ENCODE data around the gene TMEM139.
A peak's percentile ranks its signal among the peaks of the same experiment; 100 is the strongest.

TMEM139 gene

DNA sequence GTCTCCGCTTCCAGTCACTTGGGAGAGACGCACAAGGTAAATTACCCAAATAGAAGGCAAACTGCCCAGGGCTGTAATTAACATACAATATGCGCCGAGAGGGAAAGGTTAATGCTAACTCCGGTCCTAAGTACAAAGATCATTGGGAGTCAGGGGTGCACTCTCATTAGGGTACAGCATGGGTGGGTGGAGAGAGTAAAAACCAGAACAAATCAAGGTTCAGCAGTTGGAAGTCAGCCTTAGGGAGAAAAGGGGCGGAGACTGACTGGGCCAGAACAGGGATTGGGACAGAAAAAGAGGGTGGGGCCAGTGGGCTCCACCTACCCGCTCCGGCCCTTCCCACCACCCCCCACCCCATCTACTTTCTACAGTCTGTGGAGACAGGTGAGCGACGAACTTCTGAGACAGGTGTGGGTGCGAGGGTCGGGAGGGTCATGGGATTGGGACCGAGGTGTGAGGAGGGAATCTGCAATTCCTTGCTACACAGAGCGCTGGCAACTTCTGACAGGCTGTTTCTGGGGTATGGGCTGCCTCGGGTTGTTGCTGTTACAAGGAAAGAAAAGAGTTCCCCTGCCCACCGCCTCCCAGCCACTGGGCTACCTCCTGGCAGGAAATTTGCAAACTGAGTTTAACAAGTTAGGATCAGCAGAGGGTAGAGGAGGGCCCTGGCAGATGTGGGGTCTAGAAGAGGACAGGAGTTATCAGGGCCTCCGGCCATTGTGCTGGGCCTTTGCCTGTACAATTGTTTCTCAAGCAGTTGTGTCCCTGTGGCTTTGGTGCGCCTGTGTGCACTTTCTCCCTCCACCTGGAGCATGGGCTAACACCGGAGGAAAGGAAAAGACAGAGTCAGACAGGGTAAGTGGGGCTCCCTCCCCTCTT, at the start of gene TMEM139:
Gene TMEM139 (plus strand): TSS at position 368 of the 879 bp plus-strand sequence. CDS start 1,000 bp downstream, outside the sequence.
- no peak for DNase-seq

DNA sequence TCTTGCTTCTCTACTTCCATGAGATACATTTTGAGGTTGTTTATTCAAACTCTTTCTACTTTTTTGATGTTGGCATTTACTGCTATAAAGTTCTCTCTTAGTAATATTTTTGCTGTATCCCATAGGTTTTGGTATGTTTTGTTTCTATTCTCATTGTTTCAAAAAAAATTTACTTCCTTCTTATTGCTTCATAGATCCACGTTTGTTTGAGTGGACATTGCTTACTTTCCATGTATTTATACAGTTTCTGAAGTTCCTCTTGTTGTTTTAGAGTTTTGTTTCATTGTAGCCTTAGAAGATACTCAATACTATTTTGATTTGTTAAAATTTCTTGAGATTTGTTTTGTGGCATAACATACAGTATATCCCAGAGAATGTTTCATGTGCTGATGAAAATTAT, 49.2 kb upstream of the TMEM139 start:
- no peak for DNase-seq

DNA sequence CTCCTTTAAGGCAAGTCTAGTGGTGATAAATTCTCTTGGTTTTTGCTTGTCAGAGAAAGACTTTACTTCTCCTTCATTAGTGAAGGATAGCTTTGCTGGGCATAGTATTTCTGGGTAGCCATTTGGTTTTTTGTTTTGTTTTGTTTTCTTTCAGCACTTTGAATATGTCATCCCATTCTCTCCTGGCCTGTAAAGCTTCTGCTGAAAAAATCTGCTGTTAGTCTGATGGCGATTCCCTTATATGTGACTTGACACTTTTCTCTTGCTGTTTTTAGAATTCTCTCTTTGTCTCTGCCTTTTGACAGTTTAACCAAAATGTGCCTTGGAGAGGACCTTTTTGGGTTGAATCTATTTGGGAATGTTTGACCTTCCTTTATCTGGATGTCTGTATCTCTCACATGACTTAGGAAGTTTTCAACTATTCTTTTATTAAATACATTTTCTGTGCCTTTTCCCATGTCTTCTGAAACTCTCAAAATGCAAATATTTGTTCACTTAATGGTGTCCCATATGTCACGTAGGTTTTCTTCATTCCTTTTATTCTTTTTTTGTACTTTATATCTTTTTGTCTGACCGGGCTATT, 48.3 kb upstream of the TMEM139 start:
- DNase-seq = no peak

DNA sequence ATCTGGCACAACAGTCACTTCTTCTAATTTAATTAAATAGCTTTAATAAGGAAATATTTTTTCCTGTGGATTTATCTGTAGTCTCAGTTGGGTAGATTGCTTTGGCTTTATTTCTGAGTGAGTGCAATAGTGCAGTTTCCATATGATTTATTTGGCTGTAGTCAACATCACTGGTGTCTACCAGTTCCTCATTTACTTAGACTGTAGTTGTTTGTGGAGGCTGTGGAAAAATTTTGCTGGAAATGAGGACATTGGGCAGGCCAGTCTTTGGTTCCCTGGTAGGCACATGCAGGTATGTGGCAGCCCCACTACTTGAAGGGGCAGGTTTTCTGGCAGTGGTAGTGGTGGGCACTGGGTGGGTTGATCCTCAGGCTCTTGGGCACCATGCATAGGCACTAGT, 47.4 kb upstream of the TMEM139 start:
- no peak for DNase-seq

DNA sequence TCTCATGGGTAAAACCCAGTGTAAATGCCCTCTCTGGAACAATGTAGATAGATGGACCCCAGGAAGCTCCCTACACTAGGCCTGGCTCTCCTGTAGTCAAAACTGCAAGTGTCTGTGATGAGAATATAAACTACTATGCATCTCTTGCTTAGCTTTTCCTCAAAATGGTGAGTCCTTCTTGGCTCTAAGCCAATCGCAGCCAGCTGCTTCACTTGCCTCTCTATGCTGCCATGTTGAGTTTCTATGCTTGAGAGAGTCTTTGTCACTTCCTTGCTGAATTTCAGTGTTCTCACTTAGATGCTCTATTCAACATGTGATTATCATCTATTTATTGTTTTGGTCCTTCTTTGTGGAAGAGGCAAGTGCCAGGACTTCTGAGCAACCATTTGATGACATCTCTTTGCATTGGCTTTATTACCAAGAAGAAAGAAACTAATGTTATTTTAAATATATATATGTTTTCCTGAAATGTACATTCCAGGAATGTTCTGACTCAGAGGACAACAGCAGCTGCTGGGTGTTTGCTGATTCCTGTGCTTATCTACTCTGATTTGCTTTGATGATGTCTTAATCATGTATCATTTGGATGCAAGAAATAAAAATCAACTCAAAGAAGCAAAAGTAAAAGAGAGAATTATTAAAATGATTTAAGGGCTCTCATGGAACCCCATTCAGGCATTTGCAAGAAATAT, 46.3 kb upstream of the TMEM139 start:
- no peak for DNase-seq

DNA sequence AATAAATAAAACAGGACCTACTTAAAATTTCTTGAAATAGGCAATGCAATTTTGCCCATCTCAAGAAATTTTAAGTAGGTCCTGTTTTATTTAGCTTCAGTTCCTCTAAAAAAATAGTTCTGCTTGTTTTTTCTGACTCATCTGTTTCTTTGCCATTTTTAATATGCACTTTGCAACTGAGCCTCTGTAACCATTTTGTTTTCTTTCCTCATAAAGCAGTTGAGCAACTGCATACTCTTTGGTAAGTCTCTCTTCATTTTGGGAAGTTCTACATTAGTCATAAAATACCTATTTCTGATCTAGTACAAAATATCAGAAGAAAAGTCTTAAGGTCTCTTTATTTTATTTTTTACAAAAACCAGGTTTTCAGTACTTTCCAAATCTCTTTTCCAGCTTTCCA, 44.9 kb upstream of the TMEM139 start:
- no peak for DNase-seq

DNA sequence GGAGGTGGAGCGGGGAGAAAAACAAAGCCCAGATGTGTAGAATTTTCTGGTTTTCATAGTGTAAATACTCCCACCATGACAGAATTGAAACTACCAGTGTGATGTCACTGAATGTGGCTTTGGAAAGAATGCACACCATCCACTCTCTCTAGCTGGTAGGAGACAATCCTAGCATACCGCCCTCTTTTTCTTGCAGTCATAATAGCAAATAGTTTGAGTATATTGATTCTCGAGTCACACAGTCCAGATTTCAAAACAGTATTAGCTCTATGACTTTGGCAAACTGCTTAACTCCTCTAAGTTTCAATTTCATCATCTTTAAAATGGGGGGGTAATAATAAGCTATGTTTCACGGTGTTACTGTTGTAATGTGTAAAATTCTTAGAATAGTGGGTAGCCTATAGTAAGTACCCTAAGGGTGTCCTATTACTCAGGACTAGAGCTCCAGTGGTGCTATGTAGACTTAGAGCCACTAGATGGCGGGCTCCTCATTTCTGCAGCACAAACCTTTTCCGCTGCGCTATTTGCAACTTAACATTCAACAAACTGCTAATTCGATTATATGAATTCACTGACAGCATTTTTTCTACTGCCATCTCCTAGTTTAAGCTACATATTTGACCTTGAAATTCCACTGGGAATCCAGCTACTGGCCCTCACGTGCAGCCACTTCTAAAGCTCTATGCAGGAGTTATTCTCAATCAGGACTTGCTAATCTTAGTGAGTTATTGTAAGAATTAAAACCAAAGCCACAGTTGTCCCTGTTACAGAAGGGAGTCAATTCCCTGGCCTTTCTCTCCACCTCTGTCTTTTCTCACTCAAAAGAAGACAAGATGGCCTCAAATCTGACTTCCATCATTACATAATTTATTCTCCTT, 44.2 kb upstream of the TMEM139 start:
- DNase-seq = peak; percentile 63

DNA sequence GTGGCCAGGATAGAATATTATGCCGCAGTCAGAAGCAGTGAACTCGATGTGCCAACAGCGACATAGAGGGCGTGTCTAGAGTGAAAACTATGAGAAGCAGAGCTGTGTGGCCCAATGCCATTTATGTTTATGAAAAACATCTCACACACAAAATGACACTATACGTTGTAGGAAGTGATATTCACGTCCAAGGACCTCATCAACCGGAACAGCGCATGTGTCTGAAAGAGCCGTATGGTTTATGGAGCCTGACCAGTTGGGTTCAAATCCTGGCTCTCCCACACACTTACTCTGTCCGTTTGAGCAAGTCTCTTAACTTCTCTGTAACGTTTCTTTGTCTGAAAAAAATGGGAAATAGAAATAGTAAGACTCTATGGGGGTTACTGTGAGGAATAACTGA, 42.5 kb upstream of the TMEM139 start:
- DNase-seq = no peak

DNA sequence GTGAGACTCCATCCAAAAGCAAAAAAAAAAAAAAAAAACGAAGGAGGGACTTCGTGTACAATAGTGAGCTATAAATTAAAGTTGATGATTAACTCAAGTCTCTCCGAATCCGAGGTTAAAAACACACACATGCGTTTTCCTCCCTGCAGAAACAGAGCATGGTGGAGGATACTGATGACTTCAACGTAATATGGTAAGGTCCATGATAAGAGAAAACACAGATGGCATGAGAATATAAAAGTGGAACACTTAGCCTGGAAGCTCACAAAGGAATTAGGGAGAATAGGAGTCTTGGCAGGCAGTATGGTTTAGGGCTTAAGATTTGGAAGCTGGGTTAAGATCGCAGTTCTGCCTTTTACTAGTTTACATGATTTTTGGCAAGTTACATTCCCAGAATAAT, 41.6 kb upstream of the TMEM139 start:
- DNase-seq = no peak

DNA sequence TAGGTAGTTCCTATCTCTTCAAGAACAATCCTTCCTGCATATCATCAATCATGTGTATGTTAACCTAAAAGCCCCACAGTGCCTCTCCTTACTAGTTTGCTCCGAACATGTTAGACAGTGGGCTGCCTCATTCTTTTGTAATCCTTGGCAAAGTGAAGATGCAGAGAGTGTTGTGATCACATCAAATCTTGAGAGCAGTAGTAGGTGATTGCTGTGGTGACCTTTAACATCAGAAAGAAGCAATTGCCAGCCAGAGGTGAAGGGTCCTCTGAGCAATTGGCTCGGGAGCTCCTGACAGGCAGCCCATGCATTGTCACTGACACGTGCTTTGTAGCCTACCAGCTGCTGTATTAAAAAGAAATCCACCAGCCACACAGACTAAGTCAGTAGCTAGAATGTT, 41.1 kb upstream of the TMEM139 start:
- DNase-seq = no peak

DNA sequence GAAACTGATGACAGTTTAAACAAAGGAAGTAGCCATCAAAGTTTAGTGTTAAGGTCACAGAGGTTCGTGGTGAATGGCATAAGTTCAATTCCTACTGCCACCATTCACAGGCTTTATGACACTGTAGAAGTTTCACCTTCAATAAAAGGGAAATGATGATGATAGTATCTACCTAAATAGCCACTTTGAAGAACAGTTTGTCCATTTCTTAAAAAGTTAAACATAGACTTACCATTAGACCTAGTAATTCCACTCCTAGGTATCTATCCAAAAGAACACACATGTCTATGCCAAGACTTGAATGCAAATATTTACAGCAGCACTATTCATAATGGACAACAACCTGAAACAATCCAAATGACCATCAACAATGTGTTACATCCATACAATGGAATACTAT, 40.4 kb upstream of the TMEM139 start:
- DNase-seq = no peak

DNA sequence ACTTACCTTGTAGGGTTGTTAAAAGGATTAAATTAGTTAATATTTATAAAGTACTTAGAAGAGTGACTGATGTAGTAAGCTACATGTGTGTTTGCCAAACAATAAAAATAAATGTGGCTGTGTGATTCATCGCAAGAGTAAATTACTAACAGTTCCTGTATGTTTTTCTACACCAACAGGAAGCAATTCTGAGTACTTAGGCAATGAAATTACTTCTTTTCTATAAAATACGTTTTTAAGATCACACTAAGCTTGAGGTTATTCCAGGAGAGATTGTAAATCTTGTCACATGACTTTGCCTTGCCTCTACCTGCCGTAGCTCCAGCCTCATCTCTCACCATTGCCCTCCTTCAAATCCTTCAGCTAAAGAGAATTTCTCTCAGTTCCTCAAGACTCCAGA, 39.6 kb upstream of the TMEM139 start:
- no peak for DNase-seq

DNA sequence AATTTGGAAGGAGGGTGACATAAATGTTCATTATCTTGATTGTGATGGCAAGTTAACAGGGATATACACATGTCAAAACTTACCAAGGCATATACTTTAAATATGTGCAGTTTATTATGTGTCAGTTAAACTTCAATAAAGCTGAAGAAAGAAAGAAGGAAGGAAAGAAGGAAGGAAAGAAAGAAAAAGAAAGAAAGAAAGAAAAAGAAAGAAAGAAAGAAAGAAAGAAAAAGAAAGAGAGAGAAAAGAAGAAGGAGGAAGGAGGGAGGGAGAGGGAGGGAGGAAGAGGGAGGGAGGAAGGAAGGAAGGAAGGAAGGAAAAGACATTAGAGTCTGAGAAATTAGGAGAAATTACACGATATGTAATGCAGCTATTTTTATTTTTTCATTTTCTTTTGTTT, 37.4 kb upstream of the TMEM139 start:
- no peak for DNase-seq

DNA sequence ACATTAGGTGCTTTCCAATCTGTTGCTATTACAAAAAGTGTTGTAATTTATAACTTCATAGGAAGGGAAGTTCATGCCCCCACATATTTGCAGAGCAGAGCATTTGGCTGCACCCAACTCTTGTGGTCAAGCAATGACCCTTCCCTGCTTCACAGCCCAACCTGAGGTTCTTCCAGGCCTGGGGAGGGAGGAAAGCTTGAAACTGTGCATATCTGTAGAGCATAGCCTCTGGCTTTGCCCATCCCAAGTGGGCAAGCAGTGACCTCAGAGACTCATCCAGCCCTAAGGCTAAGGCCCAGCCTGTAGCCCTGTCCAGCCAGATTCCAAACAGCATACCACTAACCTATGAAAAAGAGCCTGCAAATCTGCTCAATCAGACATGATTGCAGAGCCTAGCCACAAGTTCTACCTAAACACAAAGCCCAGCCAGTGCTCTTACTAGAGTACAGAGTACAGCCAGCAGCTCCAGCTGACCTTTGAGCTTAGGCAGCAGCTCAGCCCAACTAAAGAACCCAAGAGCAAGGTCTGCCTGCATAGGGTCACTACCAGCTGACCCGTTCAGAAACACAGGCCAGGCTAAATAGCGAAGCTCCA, 35.9 kb upstream of the TMEM139 start:
- no peak for DNase-seq

DNA sequence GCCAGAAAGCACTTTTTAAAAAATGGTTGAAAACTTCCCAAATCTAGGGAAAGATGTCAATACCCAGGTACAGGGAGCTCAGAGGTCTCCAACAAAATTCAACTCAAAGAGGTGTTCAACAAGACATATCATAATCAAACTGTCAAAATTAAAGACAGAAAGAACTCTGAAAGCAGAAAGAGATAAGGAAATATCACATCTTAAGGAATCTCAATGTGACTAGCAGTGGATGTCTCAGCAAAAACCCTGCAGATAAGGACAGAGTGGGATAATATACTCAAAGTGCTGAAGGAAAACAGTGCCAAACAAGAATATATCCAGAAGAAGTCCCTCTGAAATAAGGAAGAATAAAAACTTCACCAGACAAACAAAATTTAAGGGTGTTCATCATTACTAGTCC, 34.6 kb upstream of the TMEM139 start:
- no peak for DNase-seq

DNA sequence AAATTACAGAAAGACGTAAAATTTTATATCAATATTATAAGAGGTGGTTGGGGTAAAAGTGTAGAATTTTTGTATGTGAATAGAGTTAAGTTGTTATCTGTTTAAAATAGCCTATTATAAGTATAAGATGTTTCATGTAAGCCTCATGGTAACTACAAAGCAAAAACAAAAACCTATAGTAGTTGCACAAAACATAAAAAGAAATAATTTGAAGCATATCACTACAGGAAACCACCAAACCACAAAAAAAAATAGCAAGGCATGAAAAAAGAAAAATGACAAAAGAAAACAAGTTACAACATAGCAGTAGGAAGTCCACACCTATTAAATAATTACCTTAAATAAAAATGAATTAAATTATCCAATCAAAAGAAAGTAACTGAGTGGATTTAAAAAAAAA, 33.9 kb upstream of the TMEM139 start:
- DNase-seq = no peak

DNA sequence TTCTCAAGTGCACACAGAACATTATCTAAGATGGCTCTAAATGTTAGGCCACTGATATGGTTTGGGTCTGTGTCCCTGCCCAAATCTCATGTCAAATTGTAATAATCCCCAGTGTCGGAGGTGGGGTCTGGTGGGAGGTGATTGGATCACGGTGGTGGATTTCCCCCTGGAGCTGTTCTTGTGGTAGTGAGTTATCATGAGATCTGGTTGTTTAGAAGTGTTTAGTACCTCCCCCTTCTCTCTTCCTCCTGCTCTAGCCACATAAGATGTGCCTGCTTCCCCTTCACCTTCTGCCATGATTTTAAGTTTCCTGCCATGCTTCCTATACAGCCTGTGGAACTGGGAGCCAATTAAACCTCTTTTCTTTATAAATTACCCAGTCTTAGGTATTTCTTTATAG, 32.8 kb upstream of the TMEM139 start:
- peak; percentile 14 for DNase-seq

DNA sequence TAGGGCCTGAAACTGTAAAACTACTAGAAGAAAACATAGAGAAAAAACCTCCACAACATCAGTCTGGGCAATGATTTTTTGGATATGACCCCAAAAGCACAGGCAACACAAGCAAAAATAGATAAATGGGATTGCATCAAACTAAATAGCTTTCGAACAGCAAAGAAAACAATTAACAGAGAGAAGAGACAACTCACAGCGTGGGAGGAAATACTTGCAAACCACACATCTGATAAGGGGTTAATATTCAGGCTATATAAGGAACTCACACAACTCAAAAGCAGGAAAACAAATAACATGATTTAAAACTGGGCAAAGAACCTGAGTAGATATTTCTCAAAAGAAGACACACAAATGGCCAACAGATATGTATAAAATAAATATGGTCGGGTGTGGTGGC, 29.2 kb upstream of the TMEM139 start:
- no peak for DNase-seq

DNA sequence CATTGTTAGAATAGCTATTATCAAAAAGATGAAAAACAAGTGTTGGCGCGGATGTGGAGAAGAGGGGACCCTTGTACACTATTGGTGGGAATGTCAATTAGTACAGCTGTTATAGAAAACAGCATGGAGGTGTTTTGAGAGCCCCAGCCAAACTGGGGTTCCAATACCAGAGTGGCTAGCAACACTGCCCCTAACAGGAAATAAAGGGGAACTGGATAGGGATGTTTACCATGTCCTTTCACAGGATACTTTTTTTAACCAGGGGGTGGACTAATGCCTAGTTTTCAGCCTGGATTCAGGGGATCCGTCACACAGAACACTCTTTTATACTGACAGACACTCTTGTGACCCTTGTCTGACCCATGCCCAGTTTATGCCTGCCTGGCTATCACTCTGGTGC, 28.4 kb upstream of the TMEM139 start:
- DNase-seq = no peak

DNA sequence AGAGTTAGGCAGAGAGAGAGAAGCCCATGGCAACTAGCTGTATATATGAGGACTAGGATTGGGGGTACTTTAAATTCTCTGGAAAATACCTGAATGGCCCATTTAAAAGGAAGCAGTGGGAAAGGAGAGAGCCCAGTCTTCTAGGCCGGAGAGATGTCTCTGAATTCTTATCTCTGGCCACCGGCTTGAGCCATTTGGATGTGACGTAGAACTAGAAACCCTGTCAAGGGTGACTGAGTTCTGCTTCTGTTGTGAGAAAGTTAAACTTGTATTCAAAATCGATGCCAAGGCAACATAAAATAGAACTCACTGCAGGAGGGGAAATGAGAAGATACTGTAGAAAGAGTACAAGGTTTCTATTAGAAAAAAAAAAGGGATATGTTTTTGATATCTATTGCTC, 27.8 kb upstream of the TMEM139 start:
- no peak for DNase-seq

DNA sequence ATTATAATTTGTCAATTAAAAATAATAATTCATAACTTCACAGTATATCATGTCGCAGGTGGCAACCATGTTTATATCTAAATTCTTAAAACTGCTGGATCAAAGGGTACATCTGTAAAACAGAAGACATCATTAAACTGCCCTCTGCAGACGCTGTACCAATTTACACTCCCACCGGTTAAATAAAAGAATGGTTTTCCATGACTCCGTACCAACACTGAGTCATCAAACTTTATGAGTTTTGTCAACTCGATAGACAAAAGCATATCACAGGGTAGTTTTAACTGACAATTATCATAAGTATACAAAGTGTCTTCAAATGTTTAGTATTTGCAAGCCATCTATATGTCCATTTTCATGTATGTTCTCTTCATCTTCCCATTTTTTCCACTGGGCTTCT, 27.3 kb upstream of the TMEM139 start:
- DNase-seq = no peak

DNA sequence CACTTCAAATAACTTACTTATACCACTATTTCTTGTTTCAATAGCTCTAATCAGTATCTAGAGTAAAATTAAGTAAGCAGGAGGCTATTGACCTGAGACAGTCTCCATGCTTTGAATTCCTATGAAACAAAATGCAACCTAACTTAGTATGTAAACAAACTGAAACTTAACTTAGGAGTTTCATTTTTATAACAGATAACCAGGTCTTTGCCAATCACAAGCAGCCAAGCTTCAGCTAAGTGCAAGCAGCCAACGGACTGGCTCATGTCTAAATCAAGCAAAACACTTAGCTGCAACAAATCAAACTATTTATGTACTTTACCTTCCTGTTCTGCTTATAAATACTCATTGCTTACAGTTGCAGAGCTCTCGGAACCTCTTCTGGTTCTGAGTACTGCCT, 25.9 kb upstream of the TMEM139 start:
- DNase-seq = no peak

DNA sequence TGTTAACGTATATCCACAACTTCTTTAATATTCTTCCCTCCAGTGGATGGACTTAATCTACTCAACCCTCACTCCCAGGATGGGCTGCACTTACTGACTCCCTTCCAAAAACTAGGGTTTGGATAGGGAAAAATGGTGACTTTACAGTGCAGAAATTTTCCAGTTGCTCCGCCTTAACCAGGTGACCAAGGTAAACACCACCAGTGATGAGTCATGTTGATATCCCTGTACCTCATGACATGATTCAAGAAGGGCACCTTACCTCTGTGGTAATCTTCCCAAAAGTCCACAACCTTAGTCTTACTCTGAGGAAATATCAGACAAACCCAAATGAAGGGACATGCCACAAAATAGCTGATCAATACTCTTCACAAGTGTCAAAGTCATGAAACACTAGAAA, 25.0 kb upstream of the TMEM139 start:
- no peak for DNase-seq
